ENCODE measurements around the gene RBM47.

RBM47 gene

GRCh38 chr4:40626183-40626990 is 3.3 kb downstream of the RBM47 start:
- CTCF ChIA-PET: no interaction called here
- TF ChIP-seq GLIS1 (tag by site-specific recombination; IDR thresholded peaks at IDR 0.05): peak; percentile 25; the same call in 1 of the 2 replicates
- no peak for TF ChIP-seq GFI1B (tag by site-specific recombination; IDR thresholded peaks at IDR 0.05)
- TF ChIP-seq ZNF140 (tag by site-specific recombination; IDR thresholded peaks at IDR 0.05): 0 out of 2 replicates have a peak, but pooled peaks have one; percentile 20
- TF ChIP-seq PRDM1 (tag by site-specific recombination; IDR thresholded peaks at IDR 0.05): peak; percentile 96
- POLR2A ChIA-PET: no interaction called here
- no peaks in the 10 kb centered on the region for H3K9me3 ChIP-seq (ENCODE audit: control insufficient read depth, insufficient read depth, low read depth, low read length)
- H3K27ac ChIP-seq (ENCODE audit: extremely low read depth, low read depth, low read length): no peak overlapping the region
- peaks cover 3% of the 10 kb centered on the region; the same call in 1 of the 2 replicates for H3K4me1 ChIP-seq (ENCODE audit: control insufficient read depth, insufficient read depth, low read length)
- no peak overlapping the region for H3K4me3 ChIP-seq (ENCODE audit: low read depth, low read length)
- no peaks in the 10 kb centered on the region for H3K36me3 ChIP-seq (ENCODE audit: control insufficient read depth in 2 of 2, insufficient read depth in 1 of 2, low read length in 2 of 2)

GRCh38 chr4:40623707-40624106 is 6.0 kb downstream of the RBM47 start:
- POLR2A ChIA-PET: no interaction called here
- H3K27ac ChIP-seq (ENCODE audit: extremely low read depth, low read depth, low read length): no peak overlapping the region
- H3K4me1 ChIP-seq (ENCODE audit: control insufficient read depth, insufficient read depth, low read length): peaks cover 3% of the 10 kb centered on the region; the same call in 1 of the 2 replicates

GRCh38 chr4:40622913-40623312 is 6.8 kb downstream of the RBM47 start:
- no peaks in the 10 kb centered on the region for H3K9me3 ChIP-seq (ENCODE audit: control insufficient read depth, insufficient read depth, low read depth, low read length)
- TF ChIP-seq ZNF580 (tag by site-specific recombination; IDR thresholded peaks at IDR 0.05): no peak
- TF ChIP-seq ZNF707 (tag by site-specific recombination; IDR thresholded peaks at IDR 0.05): no peak
- no peak for TF ChIP-seq ZNF623 (tag by site-specific recombination; IDR thresholded peaks at IDR 0.05)
- no peak for TF ChIP-seq ZNF138 (tag by site-specific recombination; IDR thresholded peaks at IDR 0.05; ENCODE audit: borderline replicate concordance)
- TF ChIP-seq ZNF114 (tag by site-specific recombination; IDR thresholded peaks at IDR 0.05): no peak
- no peak for TF ChIP-seq OSR2 (tag by site-specific recombination; IDR thresholded peaks at IDR 0.05)
- no peak for TF ChIP-seq HOXD13 (CRISPR knock-in tag; IDR thresholded peaks at IDR 0.05; ENCODE audit: borderline replicate concordance)
- no peaks in the 10 kb centered on the region for H3K4me1 ChIP-seq (ENCODE audit: control insufficient read depth, insufficient read depth, low read length)
- H3K27ac ChIP-seq (ENCODE audit: extremely low read depth, low read depth, low read length): no peak overlapping the region
- ChIA-PET POLR2A (no interaction called here), CTCF (no interaction called here)
- H3K4me3 ChIP-seq (ENCODE audit: low read depth, low read length): no peak overlapping the region
- no peaks in the 10 kb centered on the region for H3K36me3 ChIP-seq (ENCODE audit: control insufficient read depth in 2 of 2, insufficient read depth in 1 of 2, low read length in 2 of 2)

More at GRCh38 chr4:40623707-40624106, 6.0 kb downstream of the RBM47 start:
- no peaks in the 10 kb centered on the region for H3K9me3 ChIP-seq (ENCODE audit: control insufficient read depth, insufficient read depth, low read depth, low read length)
- no peaks in the 10 kb centered on the region for H3K36me3 ChIP-seq (ENCODE audit: control insufficient read depth in 2 of 2, insufficient read depth in 1 of 2, low read length in 2 of 2)
- CTCF ChIA-PET: no interaction called here
- H3K4me3 ChIP-seq (ENCODE audit: low read depth, low read length): no peak overlapping the region
- no peak for TF ChIP-seq ZNF350 (tag by site-specific recombination; IDR thresholded peaks at IDR 0.05)

GRCh38 chr4:40621592-40622512 is 7.8 kb downstream of the RBM47 start:
- Histone ChIP-seq H3K36me3 (ENCODE audit: control insufficient read depth in 2 of 2, insufficient read depth in 1 of 2, low read length in 2 of 2) (no peaks in the 10 kb centered on the region), H3K4me1 (ENCODE audit: control insufficient read depth, insufficient read depth, low read length) (no peaks in the 10 kb centered on the region), H3K9me3 (ENCODE audit: control insufficient read depth, insufficient read depth, low read depth, low read length) (no peaks in the 10 kb centered on the region), H3K4me3 (ENCODE audit: low read depth, low read length) (no peak overlapping the region), H3K27ac (ENCODE audit: extremely low read depth, low read depth, low read length) (no peak overlapping the region)
- ChIA-PET CTCF (no interaction called here), POLR2A (interaction anchor here (0.5 to 0.6 kb wide), 2 partner anchors 95 to 130 kb away, joined by 3 to 4 read pairs; no protein-coding TSS in a partner anchor)
- TF ChIP-seq GLIS1 (tag by site-specific recombination; IDR thresholded peaks at IDR 0.05): 0 out of 2 replicates have a peak, but pooled peaks have one; percentile 8
- no peak for TF ChIP-seq WT1 (tag by site-specific recombination; IDR thresholded peaks at IDR 0.05)
- TF ChIP-seq HIC1 (tag by site-specific recombination; IDR thresholded peaks at IDR 0.05): no peak
- no peak for TF ChIP-seq ZNF701 (tag by site-specific recombination; IDR thresholded peaks at IDR 0.05)
- peak; percentile 30; the same call in 1 of the 2 replicates for TF ChIP-seq SCRT2 (tag by site-specific recombination; IDR thresholded peaks at IDR 0.05)
- TF ChIP-seq ZNF560 (tag by site-specific recombination; IDR thresholded peaks at IDR 0.05; ENCODE audit: borderline replicate concordance): no peak
- peak; percentile 94 for TF ChIP-seq ZNF623 (tag by site-specific recombination; IDR thresholded peaks at IDR 0.05)
- TF ChIP-seq ZNF660 (tag by site-specific recombination; IDR thresholded peaks at IDR 0.05): 0 out of 2 replicates have a peak, but pooled peaks have one; percentile 53
